ENCODE measurements around the gene BST1. TPM values are rescaled to one million over a fixed set of nuclear protein-coding genes. Genes with fewer than 3 reads are reported as not detected.
"Not testable (repeated sequence)": the region's sequence is repeated elsewhere in the genome, so short reads cannot be mapped to it uniquely, and the experiment has no call there.

Gene BST1
- total RNA-seq, 1 experiment from 2014 or later: not detected

DNA sequence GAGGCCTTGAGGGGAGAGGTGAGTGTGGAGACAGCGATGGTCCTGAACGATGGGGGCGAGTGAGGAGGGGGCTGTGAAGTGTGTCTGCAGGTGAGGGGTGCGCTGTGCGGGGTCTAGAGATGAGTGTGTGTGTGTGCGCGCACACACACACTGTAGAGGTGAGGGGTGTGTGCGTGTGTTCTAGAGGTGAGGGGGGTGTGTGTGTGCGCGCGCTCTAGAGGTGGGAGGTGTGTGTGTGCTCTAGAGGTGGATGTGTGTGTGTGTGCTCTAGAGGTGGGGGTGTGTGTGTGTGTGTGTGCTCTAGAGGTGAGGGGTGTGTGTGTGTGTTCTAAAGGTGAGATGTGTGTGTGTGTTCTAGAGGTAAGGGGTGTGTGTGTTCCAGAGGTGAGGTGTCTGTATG is 574 bp downstream of the BST1 start:
- in situ Hi-C loops (cut with HindIII; ENCODE audit: low sequenced_read_pairs): no loop called here

DNA sequence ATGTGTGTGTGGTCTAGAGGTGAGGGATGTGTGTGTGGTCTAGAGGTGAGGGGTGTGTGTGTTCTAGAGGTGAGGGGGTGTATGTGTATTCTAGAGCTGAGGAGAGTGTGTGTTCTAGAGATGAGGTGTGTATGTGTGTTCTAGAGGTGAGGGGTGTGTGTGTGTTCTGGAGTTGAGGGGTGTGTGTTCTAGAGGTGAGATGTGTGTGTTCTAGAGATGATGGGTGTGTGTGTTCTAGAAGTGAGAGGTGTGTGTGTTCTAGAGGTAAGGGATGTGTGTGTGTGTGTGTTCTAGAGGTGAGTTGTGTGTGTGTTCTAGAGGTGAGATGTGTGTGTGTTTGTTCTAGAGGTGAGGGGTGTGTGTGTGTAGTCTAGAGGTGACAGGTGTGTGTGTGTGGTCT is 1.3 kb downstream of the BST1 start:
- in situ Hi-C loops (cut with HindIII; ENCODE audit: low sequenced_read_pairs): no loop called here
- DNase-seq (ENCODE audit: low spot score): no peak

More for the DNA sequence above, 574 bp downstream of the BST1 start:
- DNase-seq (ENCODE audit: low spot score): no peak

DNA sequence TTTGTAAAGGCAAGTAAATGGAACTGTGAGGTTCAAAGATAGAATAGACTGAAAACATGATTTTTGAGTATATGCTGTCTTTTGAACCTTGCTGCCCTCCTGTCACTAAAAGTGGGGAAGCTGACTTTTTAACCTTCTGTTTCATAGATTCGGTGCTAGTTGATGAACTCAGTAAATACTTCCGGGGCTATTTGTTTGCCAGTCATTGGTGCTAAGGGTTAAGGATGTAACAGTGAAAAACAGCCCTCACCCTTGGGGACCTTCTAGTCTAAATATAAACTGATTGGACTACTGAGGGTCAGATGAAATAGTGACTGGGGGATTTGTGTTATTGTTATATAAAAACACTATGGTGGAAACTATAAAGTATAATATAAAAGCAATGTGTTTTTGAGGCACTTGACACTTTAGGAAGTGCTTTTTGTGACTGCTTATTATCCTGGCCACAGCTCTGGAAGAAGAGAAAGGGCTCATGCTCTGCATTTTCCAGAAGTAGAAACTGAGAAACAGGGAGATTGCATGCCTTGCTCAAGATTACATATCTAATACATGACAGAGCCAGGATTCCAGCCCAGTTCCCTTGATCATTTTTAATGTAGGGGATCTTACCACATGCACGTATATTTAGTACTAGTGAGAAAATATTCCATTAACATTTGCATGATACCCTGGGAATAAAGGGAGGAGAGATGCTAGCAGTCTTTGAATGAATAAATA is 3.9 kb downstream of the BST1 start:
- no peak for DNase-seq (ENCODE audit: low spot score)
- in situ Hi-C loops (cut with HindIII; ENCODE audit: low sequenced_read_pairs): no loop called here

DNA sequence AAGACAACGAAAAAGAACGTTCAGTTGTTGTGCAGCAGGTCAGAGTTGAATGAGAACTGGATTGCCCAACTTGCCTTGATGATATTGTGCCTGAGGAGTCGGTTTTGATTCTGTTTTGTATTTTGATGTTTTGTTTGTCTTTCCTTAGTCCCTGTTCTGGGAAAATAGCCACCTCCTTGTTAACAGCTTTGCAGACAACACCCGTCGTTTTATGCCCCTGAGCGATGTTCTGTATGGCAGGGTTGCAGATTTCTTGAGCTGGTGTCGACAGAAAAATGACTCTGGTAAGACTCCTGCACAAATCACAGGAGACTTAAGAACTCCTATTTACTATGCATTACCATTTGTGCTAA is 4.5 kb downstream of the BST1 start:
- in situ Hi-C loops (cut with HindIII; ENCODE audit: low sequenced_read_pairs): no loop called here
- no peak for DNase-seq (ENCODE audit: low spot score)

- in situ Hi-C loops (cut with HindIII; ENCODE audit: low sequenced_read_pairs): no loop called here
- no peak for DNase-seq (ENCODE audit: low spot score)
Observed at GRCh38 chr4:15711762-15712161, 8.9 kb downstream of the BST1 start.

- in situ Hi-C loops (cut with HindIII; ENCODE audit: low sequenced_read_pairs): no loop called here
Observed at GRCh38 chr4:15712214-15712613, 9.3 kb downstream of the BST1 start.

GRCh38 chr4:15714141-15714540 is 11.3 kb downstream of the BST1 start:
- in situ Hi-C loops (cut with HindIII; ENCODE audit: low sequenced_read_pairs): no loop called here
- no peak for DNase-seq (ENCODE audit: low spot score)

More at GRCh38 chr4:15712214-15712613, 9.3 kb downstream of the BST1 start:
- no peak for DNase-seq (ENCODE audit: low spot score)

DNA sequence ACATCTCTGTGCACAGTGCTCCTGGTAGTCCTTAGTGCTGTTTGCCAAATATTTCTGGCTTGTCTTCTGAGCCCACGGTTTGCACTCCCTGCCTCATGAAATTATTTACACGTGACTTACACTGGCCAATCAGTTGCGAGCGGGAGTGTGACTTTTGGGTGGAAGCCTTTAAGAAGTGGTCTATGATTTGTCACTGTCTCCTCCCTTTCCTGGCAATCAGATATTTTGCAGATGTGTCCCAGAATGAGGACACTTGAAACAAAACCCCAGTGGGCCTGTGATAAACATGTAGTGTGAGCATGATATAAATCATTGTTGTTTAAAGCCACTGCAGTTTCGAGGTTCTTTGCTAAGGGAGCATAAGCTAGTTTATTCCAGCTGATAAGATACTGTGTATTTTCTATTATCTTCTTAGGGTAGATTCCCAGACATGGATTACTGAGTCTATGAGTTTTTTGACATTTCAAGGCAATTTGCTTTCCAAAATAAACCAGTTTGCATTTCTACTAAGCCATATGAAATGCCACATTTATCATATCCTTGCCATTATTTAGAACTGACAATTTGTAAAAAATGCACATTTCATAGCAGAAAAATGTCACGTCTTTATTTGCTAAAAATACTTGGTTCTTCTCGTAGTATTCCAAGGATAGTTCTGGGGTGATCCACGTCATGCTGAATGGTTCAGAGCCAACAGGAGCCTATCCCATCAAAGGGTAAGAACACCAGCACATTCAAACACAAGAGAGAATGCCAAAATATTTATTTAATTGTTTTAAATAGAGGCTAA is 12.0 kb downstream of the BST1 start:
- no peak for DNase-seq (ENCODE audit: low spot score)
- in situ Hi-C loops (cut with HindIII; ENCODE audit: low sequenced_read_pairs): no loop called here

- in situ Hi-C loops (cut with HindIII; ENCODE audit: low sequenced_read_pairs): no loop called here
Observed at GRCh38 chr4:15716115-15716514, 13.2 kb downstream of the BST1 start.

DNA sequence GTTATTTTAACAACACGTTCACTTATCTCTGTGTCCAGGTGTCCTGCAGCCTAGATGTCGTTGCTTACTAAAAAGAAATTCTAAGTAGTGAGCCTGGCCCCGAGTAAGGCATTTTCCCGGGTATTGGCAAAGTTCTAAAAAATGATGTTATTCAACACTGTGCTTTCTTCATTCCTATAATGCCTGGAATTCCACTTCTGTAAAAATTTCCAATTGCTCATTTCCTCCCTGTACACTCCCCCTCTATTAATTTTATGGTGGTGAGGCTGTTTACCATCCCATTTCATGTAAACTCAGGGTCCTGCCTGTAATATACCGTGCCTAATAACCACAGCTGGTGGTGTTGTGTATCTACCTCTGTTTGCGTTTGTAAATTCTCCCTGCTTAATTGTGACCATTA is 14.2 kb downstream of the BST1 start:
- in situ Hi-C loops (cut with HindIII; ENCODE audit: low sequenced_read_pairs): no loop called here

More at GRCh38 chr4:15716115-15716514, 13.2 kb downstream of the BST1 start:
- no peak for DNase-seq (ENCODE audit: low spot score)

DNA sequence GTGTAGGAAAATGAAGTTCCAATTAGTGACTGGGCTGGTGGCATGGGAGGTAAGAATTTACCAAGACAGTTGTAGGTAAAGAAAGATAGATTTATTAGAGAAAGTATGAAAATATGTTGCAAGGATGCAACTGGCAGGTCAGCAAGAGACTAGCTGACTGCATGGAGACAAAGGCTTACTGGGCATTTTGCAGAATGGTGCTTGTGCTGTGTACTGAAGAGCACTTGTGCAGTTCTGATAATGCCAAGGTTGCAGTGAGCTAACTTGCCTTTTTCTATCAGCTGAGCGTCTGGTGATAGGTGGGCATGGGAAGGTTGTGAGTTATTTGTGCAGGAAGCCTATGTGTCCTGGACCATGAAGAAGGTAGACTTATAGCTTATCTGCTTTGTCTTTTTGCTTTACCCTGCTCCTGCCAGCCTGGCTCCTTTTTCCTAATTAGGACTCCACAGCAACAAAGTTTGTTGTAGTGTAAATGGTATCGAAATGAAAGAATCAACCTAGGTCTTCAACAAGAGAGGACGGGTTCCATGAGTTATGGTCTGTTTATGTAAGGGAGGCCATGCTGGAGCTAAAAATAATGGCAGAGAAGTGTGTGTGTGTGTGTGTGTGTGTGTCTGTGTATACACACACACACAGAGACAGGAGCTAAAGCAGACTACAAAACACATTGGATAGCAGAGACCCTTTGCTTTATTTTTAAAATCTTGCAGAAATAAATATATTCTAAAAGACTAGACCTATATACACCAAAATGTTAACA is 15.0 kb downstream of the BST1 start:
- in situ Hi-C loops (cut with HindIII; ENCODE audit: low sequenced_read_pairs): no loop called here
- no peak for DNase-seq (ENCODE audit: low spot score)

More for the DNA sequence above, 14.2 kb downstream of the BST1 start:
- DNase-seq (ENCODE audit: low spot score): no peak

DNA sequence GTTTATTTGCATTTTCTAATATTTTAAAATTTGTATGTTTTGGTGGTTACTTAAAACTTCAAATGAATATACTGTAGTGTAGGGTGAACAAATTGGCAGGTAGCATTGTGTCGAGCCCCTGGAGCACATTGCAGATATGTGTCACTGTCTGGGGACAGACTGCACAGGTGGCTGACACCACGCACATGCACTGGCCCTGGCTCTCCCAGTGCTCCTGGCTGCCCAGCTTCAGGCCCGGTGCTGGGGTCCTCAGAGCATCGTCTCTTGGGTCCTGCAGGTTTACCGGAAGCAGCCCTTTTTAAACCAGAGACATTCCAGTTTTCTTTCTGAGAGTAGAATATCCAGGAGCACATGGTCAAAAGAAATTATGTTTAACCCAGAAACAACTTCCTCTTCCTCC is 15.6 kb downstream of the BST1 start:
- in situ Hi-C loops (cut with HindIII; ENCODE audit: low sequenced_read_pairs): no loop called here
- DNase-seq (ENCODE audit: low spot score): no peak

DNA sequence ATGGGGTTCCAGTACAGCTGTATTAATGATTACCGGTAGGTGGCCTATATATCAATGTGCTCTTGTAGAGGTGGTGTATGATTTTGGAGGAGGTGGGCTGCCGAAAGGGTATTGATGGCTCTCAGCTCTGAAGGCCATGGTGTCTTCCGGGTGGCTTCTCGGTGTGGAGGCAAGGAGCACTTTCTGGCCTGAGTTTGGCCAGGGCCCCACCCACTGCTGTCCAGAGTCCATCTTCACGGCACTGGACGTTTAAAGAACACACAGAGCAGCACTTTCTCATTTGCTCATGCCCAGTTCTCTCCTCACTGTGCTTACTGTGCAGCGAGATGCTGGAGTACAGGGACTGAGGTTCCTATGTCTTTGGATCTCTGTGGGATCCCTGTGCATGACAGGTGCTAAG is 16.1 kb downstream of the BST1 start:
- DNase-seq (ENCODE audit: low spot score): no peak
- in situ Hi-C loops (cut with HindIII; ENCODE audit: low sequenced_read_pairs): no loop called here

GRCh38 chr4:15719506-15719905 is 16.6 kb downstream of the BST1 start:
- in situ Hi-C loops (cut with HindIII; ENCODE audit: low sequenced_read_pairs): no loop called here

DNA sequence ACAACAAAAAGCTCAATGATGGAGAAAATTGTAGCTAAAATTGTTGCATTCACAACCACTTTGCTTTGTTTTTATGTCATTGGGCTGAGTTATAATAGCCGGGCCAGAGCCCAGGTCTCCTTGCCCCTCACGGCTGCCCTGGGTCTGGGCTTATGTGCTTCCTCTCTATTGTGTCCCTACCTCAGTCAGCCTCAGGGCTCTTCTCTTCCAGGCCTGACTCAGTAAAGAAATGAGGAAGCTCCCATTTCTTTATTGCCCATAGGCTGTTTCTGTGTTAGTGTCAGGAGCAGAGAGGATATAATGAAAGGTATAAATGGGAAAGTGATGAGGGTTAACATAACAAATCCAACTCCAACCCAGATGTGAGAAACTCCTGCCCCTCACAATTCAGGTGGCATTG is 18.0 kb downstream of the BST1 start:
- in situ Hi-C loops (cut with HindIII; ENCODE audit: low sequenced_read_pairs): no loop called here
- DNase-seq (ENCODE audit: low spot score): no peak

More at GRCh38 chr4:15719506-15719905, 16.6 kb downstream of the BST1 start:
- no peak for DNase-seq (ENCODE audit: low spot score)

DNA sequence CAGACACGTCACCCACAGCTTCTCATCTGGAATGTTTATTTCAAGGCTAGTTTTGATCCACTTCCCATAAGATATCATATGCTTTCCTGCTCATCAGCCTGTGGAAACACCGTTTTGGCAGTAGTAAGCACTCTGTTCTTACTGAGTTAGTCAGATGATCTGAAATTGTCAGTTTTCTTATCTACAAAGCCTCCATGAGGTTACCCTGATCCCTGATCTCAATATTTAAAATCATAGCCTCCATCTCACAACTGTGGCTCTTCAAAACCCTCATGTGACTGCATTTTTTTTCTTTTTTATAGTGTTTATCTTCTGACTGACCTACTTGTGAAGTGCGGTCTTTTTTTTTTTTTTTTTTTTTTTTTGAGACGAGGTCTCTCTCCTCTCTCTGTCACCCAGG is 22.7 kb downstream of the BST1 start:
- no peak for DNase-seq (ENCODE audit: low spot score)
- in situ Hi-C loops (cut with HindIII; ENCODE audit: low sequenced_read_pairs): no loop called here

GRCh38 chr4:15729910-15730533 is 27.2 kb downstream of the BST1 start:
- in situ Hi-C loops (cut with HindIII; ENCODE audit: low sequenced_read_pairs): no loop called here
- DNase-seq (ENCODE audit: low spot score): peak; percentile 57

DNA sequence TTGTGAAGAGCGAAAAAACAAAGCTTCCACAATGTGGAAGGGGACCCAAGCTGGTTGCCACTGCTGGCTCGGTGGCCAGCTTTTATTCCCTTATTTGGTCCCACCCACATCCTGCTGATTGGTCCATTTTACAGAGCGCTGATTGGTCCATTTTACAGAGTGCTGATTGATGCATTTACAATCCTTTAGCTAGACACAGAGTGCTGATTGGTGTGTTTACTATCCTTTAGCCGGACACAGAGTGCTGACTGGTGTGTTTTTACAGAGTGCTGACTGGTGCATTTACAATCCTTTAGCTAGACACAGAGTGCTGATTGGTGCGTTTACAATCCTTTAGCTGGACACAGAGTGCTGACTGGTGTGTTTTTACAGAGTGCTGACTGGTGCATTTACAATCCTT is 30.2 kb downstream of the BST1 start:
- in situ Hi-C loops (cut with HindIII; ENCODE audit: low sequenced_read_pairs): not testable (repeated sequence)

GRCh38 chr4:15735536-15735935 is 32.7 kb downstream of the BST1 start:
- in situ Hi-C loops (cut with HindIII; ENCODE audit: low sequenced_read_pairs): no loop called here
- DNase-seq (ENCODE audit: low spot score): no peak

More for the DNA sequence above, 30.2 kb downstream of the BST1 start:
- DNase-seq (ENCODE audit: low spot score): not testable (repeated sequence)

Measured in G401 (cell line).